GM18951 (cell line): ENCODE data around the gene PIP5K1A.
"Not testable (repeated sequence)": the region's sequence is repeated elsewhere in the genome, so short reads cannot be mapped to it uniquely, and the experiment has no call there.

Source experiments
- POLR2A ChIP-seq: IDR thresholded peaks from 4 replicates; pipeline ENCODE4 v1.6.1; 2011; ENCODE audit warnings: mild to moderate bottlenecking; ENCODE audit not compliant: insufficient read length, insufficient read depth; ENCODE audit errors: extremely low read depth
- in situ Hi-C: fragments of 300-500 bp; cut with MboI; formaldehyde crosslinking; loops from one replicate; pipeline ENCODE4 v1.12.0; 2022; ENCODE audit warnings: low sequenced_read_pairs, mixed read lengths, inconsistent platforms; ENCODE audit not compliant: unreplicated experiment

Gene PIP5K1A

GRCh38 chr1:151199873-151200581 is 1.7 kb downstream of the PIP5K1A start:
- no peak for TF ChIP-seq POLR2A
- in situ Hi-C loops, result no loop called here

GRCh38 chr1:151205381-151205965 is 7.1 kb downstream of the PIP5K1A start:
- in situ Hi-C loops, result not testable (repeated sequence)

GRCh38 chr1:151210830-151211229 is 12.5 kb downstream of the PIP5K1A start:
- in situ Hi-C loops, result no loop called here
- TF ChIP-seq POLR2A, result no peak

GRCh38 chr1:151211972-151212705 is 13.8 kb downstream of the PIP5K1A start:
- no peak for TF ChIP-seq POLR2A
- in situ Hi-C loops, result no loop called here

DNA sequence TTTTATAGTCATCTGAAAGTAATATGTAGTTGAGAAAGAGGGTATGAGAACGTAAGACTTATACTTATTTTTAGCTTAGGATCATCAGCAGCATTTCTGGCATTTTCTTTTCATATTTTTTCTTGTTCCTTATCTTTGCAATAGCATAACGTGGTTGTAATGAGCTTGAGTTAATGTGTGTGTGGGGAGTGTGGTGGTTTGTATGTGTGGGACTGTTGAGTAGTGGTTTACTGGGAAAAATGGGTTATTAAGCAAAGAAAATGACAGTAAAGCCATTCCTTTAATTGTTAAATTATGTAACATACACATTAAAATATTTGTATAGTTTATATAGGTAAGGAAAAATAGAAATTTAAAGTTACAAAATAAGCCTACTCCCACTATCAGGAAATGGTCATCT is 15.2 kb downstream of the PIP5K1A start:
- TF ChIP-seq POLR2A, result no peak
- in situ Hi-C loops, result no loop called here

GRCh38 chr1:151221616-151222015 is 23.3 kb downstream of the PIP5K1A start:
- in situ Hi-C loops, result no loop called here
- TF ChIP-seq POLR2A, result no peak

GRCh38 chr1:151222130-151222529 is 23.8 kb downstream of the PIP5K1A start:
- TF ChIP-seq POLR2A, result no peak
- in situ Hi-C loops, result no loop called here

GRCh38 chr1:151235235-151235634 is 36.9 kb downstream of the PIP5K1A start:
- in situ Hi-C loops, result no loop called here
- TF ChIP-seq POLR2A, result no peak

DNA sequence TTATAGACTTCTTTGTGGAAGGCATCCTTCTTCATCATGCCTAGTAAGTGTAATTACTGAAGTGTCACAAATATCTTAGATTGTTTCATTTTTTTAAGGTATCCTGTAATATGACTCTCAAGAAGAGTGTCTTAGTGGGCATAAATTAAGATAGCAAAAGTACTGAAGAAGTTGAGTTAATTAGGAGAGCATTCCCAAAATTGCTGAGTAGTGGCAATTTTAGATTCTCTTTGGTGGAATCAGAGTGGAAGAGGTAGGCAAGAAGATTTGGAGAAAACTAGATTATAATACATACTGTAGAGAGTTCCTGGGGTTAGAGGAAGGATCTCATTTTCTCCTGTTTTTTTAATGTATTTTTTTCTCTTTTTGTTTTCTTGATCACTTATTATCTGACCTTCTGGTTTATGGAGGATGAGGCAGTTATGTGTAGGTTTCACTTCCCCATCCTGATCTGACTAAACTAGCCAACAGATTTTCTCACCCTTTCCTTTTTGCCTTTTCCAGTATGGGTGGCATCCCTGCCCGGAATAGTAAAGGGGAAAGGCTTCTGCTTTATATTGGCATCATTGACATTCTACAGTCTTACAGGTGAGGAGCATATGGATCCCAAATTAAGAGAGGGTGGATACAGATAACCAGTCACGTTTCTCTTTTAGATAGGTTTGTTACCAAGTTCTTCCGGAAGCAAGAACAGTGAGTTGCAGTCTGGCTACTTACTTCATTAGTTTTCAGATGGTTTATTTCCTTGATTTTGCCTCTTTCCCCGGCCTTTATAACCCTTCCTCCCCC is 39.5 kb downstream of the PIP5K1A start:
- in situ Hi-C loops, result no loop called here
- no peak for TF ChIP-seq POLR2A

DNA sequence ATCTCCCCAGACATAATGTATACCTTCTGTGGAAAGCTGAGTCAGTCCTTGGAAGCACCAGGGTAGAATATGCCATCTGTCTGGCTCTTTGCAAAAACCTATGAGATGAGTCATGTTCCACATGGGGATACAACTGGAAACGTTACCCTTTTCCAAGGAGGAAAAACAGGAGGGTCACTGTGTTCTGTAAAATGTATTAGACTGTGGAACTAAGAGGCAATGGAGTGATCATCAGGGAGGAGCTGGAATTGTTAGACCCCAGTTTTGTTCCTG is 40.1 kb downstream of the PIP5K1A start:
- TF ChIP-seq POLR2A, result no peak
- in situ Hi-C loops, result no loop called here

GRCh38 chr1:151242442-151242841 is 44.1 kb downstream of the PIP5K1A start:
- in situ Hi-C loops, result no loop called here
- TF ChIP-seq POLR2A, result no peak

GRCh38 chr1:151243683-151244216 is 45.4 kb downstream of the PIP5K1A start:
- in situ Hi-C loops, result no loop called here
- TF ChIP-seq POLR2A, result no peak

DNA sequence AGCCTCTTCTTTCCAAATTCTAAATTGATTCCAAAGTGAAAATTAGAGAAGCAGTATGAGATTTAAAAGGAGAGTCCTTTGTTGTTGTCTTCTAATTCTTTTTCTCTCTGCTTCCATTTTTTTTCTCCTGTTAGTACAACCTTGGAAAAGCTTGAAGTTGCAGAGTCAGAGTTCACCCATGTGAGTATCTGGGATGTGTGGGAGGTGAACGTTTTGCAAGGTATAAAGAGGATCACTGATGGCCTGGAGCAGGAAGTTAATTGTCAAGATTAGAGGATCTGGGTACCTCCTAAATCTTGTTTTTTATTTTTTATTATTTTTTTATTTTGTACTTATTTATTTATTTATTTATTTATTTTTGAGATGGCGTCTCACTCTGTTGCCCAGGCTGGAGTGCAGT is 48.4 kb downstream of the PIP5K1A start:
- in situ Hi-C loops, result no loop called here

More for the DNA sequence above, 48.4 kb downstream of the PIP5K1A start:
- TF ChIP-seq POLR2A, result no peak
